ENCODE measurements around the gene UST. TPM values are rescaled to one million over a fixed set of nuclear protein-coding genes. Genes with fewer than 3 reads are reported as not detected.

UST gene
- total RNA-seq: 10 to 100 TPM in 4 of 6 donors, 1 to 10 TPM in 2; 3.8 to 20.9 (median 12.0) TPM
- polyA plus RNA-seq: 1 to 10 TPM; 3.7 to 4.3 TPM

- H3K9me3 ChIP-seq: no peaks in the 10 kb centered on the region
- H3K4me3 ChIP-seq: peak within 1 kb of the TSS; percentile 65 to 93 (median 81)
- TF ChIP-seq CTCF (IDR thresholded peaks at IDR 0.05): no peak
- ATAC-seq (peak; percentile 60 to 81 (median 77)), FAIRE-seq (no peak), DNase-seq (peak; percentile 72 to 91 (median 84))
- WGBS, 2 donors: 1% methylated on average over 43 to 50 of the region's 50 CpGs
- no peaks in the 10 kb centered on the region for H3K27me3 ChIP-seq
- peak within 1 kb of the TSS; percentile 23 to 86 (median 68) for H3K27ac ChIP-seq
- H3K36me3 ChIP-seq: no peaks in the 10 kb centered on the region
- H3K4me1 ChIP-seq: peaks cover 18 to 34% (median 26%) of the 10 kb centered on the region in 3 donors
- intact Hi-C loops (cut with DNase I): loop anchor here in 1 of 3 donors (10.0 kb wide), 1 partner anchor 198 kb away; no protein-coding TSS in a partner anchor
These were observed at the start of gene UST for GRCh38 chr6:148746363-148747144. Gene UST (plus strand): TSS chr6:148747030. CDS start chr6:148747431, 401 bp downstream.

- Histone ChIP-seq H3K27ac (no peak overlapping the region), H3K27me3 (no peaks in the 10 kb centered on the region), H3K4me3 (no peak overlapping the region), H3K9me3 (no peaks in the 10 kb centered on the region), H3K36me3 (no peaks in the 10 kb centered on the region), H3K4me1 (peaks cover 0 to 8% (median 7%) of the 10 kb centered on the region in 3 donors)
- peak in 2 of 6 donors; percentile 23 to 63 for DNase-seq
- intact Hi-C loops (cut with DNase I): no loop called here
- no peak for FAIRE-seq
- 91 to 94% methylated on average over 23 to 26 of the region's 26 CpGs for WGBS, 2 donors
- TF ChIP-seq CTCF (IDR thresholded peaks at IDR 0.05): no peak
- no peak for ATAC-seq
These were observed 48.9 kb upstream of the UST start for GRCh38 chr6:148697895-148698440.

- DNase-seq (peak in 1 of 6 donors; percentile 55), ATAC-seq (no peak), FAIRE-seq (no peak)
- H3K9me3 ChIP-seq: no peaks in the 10 kb centered on the region
- no peak overlapping the region for H3K4me3 ChIP-seq
- WGBS, 2 donors: 89 to 90% methylated on average over 25 to 27 of the region's 27 CpGs
- intact Hi-C loops (cut with DNase I): no loop called here
- H3K27ac ChIP-seq: no peak overlapping the region
- peaks cover 0 to 8% (median 7%) of the 10 kb centered on the region in 3 donors for H3K4me1 ChIP-seq
- H3K36me3 ChIP-seq: no peaks in the 10 kb centered on the region
- H3K27me3 ChIP-seq: no peaks in the 10 kb centered on the region
- no peak for TF ChIP-seq CTCF (IDR thresholded peaks at IDR 0.05)
These were observed 48.1 kb upstream of the UST start for GRCh38 chr6:148698671-148699180.

GRCh38 chr6:148700047-148700715, 46.6 kb upstream of the UST start:
- peak overlapping the region in 2 of 4 donors; percentile 4 to 12 for H3K27ac ChIP-seq
- WGBS, 2 donors: 62 to 72% methylated on average over 2 of the region's 2 CpGs
- DNase-seq (no peak), ATAC-seq (no peak), FAIRE-seq (peak; percentile 43)
- peak overlapping the region in 2 of 4 donors; percentile 34 to 46 for H3K4me3 ChIP-seq
- no peaks in the 10 kb centered on the region for H3K27me3 ChIP-seq
- no peak for TF ChIP-seq CTCF (IDR thresholded peaks at IDR 0.05)
- H3K36me3 ChIP-seq: no peaks in the 10 kb centered on the region
- no peaks in the 10 kb centered on the region for H3K9me3 ChIP-seq
- intact Hi-C loops (cut with DNase I): no loop called here
- peaks cover 0 to 8% (median 7%) of the 10 kb centered on the region in 3 donors for H3K4me1 ChIP-seq
